ENCODE data around the gene DSP. TPM values are rescaled to one million over a fixed set of nuclear protein-coding genes. Genes with fewer than 3 reads are reported as not detected.

DSP gene
- total RNA-seq, 4 donors from 2014 or later = 3.5 to 6.0 (median 4.7) TPM

- WGBS, 2 donors = 63 to 77% methylated on average over 13 of the region's 13 CpGs
- Histone ChIP-seq H3K27me3 (peaks cover 0 to 6% of the 10 kb centered on the region in 2 donors), H3K36me3 (no peaks in the 10 kb centered on the region), H3K9me3 (no peaks in the 10 kb centered on the region), H3K4me1 (no peaks in the 10 kb centered on the region), H3K4me3 (no peak overlapping the region), H3K27ac (no peak overlapping the region)
- DNase-seq (ENCODE audit: low spot score in 2 of 2) = no peak
- TF ChIP-seq CTCF (IDR thresholded peaks at IDR 0.05) = no peak
- no peak for TF ChIP-seq EP300 (IDR thresholded peaks at IDR 0.05)
- TF ChIP-seq POLR2A (IDR thresholded peaks at IDR 0.05) = no peak
Observed at GRCh38 chr6:7580537-7580926, 39.1 kb downstream of the DSP start.

DNA sequence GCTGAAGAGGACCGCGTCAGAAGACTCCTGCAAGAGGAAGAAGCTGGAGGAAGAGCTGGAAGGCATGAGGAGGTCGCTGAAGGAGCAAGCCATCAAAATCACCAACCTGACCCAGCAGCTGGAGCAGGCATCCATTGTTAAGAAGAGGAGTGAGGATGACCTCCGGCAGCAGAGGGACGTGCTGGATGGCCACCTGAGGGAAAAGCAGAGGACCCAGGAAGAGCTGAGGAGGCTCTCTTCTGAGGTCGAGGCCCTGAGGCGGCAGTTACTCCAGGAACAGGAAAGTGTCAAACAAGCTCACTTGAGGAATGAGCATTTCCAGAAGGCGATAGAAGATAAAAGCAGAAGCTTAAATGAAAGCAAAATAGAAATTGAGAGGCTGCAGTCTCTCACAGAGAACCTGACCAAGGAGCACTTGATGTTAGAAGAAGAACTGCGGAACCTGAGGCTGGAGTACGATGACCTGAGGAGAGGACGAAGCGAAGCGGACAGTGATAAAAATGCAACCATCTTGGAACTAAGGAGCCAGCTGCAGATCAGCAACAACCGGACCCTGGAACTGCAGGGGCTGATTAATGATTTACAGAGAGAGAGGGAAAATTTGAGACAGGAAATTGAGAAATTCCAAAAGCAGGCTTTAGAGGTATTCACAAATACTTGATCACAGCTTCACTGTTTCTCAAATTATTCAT, 39.6 kb downstream of the DSP start:
- Histone ChIP-seq H3K4me3 (no peak overlapping the region), H3K9me3 (no peaks in the 10 kb centered on the region), H3K4me1 (no peaks in the 10 kb centered on the region), H3K27ac (no peak overlapping the region), H3K27me3 (peaks cover 0 to 6% of the 10 kb centered on the region in 2 donors), H3K36me3 (no peaks in the 10 kb centered on the region)
- no peak for DNase-seq (ENCODE audit: low spot score in 2 of 2)
- WGBS, 2 donors = 79 to 81% methylated on average over 14 of the region's 14 CpGs
- TF ChIP-seq CTCF (IDR thresholded peaks at IDR 0.05) (no peak), POLR2A (IDR thresholded peaks at IDR 0.05) (no peak), EP300 (IDR thresholded peaks at IDR 0.05) (no peak)

GRCh38 chr6:7585287-7585930, 43.9 kb downstream of the DSP start:
- Histone ChIP-seq H3K4me1 (peaks cover 0 to 13% (median 0%) of the 10 kb centered on the region in 4 donors), H3K9me3 (no peaks in the 10 kb centered on the region), H3K36me3 (no peaks in the 10 kb centered on the region), H3K27ac (no peak overlapping the region), H3K4me3 (no peak overlapping the region), H3K27me3 (no peaks in the 10 kb centered on the region)
- TF ChIP-seq CTCF (IDR thresholded peaks at IDR 0.05) = no peak
- no peak for TF ChIP-seq EP300 (IDR thresholded peaks at IDR 0.05)
- no peak for TF ChIP-seq POLR2A (IDR thresholded peaks at IDR 0.05)
- no peak for DNase-seq (ENCODE audit: low spot score in 2 of 2)
- 94 to 95% methylated on average over 28 of the region's 28 CpGs for WGBS, 2 donors

- Histone ChIP-seq H3K4me3 (no peak overlapping the region), H3K36me3 (no peaks in the 10 kb centered on the region), H3K27ac (no peak overlapping the region), H3K4me1 (peaks cover 0 to 32% (median 8%) of the 10 kb centered on the region in 4 donors), H3K27me3 (no peaks in the 10 kb centered on the region), H3K9me3 (no peaks in the 10 kb centered on the region)
- TF ChIP-seq CTCF (IDR thresholded peaks at IDR 0.05) = no peak
- TF ChIP-seq EP300 (IDR thresholded peaks at IDR 0.05) = no peak
- no peak for TF ChIP-seq POLR2A (IDR thresholded peaks at IDR 0.05)
- WGBS, 2 donors = 77 to 81% methylated on average over 3 of the region's 3 CpGs
- DNase-seq (ENCODE audit: low spot score in 2 of 2) = no peak
Observed at GRCh38 chr6:7587631-7588100, 46.2 kb downstream of the DSP start.

- no peak for TF ChIP-seq EP300 (IDR thresholded peaks at IDR 0.05)
- TF ChIP-seq POLR2A (IDR thresholded peaks at IDR 0.05) = no peak
- TF ChIP-seq CTCF (IDR thresholded peaks at IDR 0.05) = no peak
- no peak overlapping the region for H3K27ac ChIP-seq
- no peaks in the 10 kb centered on the region for H3K9me3 ChIP-seq
Observed at GRCh38 chr6:7588506-7588905, 47.0 kb downstream of the DSP start.

More at GRCh38 chr6:7588506-7588905, 47.0 kb downstream of the DSP start:
- no peak for DNase-seq (ENCODE audit: low spot score in 2 of 2)
- 73 to 78% methylated on average over 4 of the region's 4 CpGs for WGBS, 2 donors
- Histone ChIP-seq H3K4me3 (no peak overlapping the region), H3K27me3 (no peaks in the 10 kb centered on the region), H3K4me1 (peaks cover 0 to 38% (median 8%) of the 10 kb centered on the region in 4 donors), H3K36me3 (peaks cover 0 to 4% (median 0%) of the 10 kb centered on the region in 3 donors)

Data from tibial nerve (tissue), 4 donors.